ENCODE results near the gene TRAF3IP3. TPM values are rescaled to one million over a fixed set of nuclear protein-coding genes. Genes with fewer than 3 reads are reported as not detected.

Gene TRAF3IP3
- total RNA-seq: not detected in 2 replicates

GRCh38 chr1:209755926-209756614 lies at the start of gene TRAF3IP3:
TSS of gene TRAF3IP3 (plus strand) at chr1:209756053. CDS start at chr1:209760040, 3,987 bp downstream.

GRCh38 chr1:209784265-209785169 lies 28.7 kb downstream of the TRAF3IP3 start, which contains the start of gene C1orf74:
TSS of gene C1orf74 (minus strand) at chr1:209784559. CDS start at chr1:209783634, 925 bp downstream.

GRCh38 chr1:209805875-209806760 lies 50.3 kb downstream of the TRAF3IP3 start, which contains the start of gene IRF6:
TSS of gene IRF6 (minus strand) at chr1:209806142. CDS start at chr1:209801413, 4,729 bp downstream.

GRCh38 chr1:209827384-209828262 lies 71.8 kb downstream of the TRAF3IP3 start, which contains the start of gene UTP25:
TSS of gene UTP25 (plus strand) at chr1:209827972. CDS start at chr1:209828064, 92 bp downstream.

Other genes with a start within 250 kb of the TRAF3IP3 start
- 0.22 TPM in 1 of 2 replicates, not detected in the other for gene CAMK1G, start 172.3 kb upstream of the TRAF3IP3 start, total RNA-seq
- 10.9 and 12.2 TPM in 2 replicates for gene LAMB3, start 103.6 kb upstream of the TRAF3IP3 start, total RNA-seq
- gene G0S2, start 80.6 kb upstream of the TRAF3IP3 start, total RNA-seq: 8.8 and 10.1 TPM in 2 replicates
- 3.3 and 4.2 TPM in 2 replicates for gene HSD11B1, start 51.2 kb upstream of the TRAF3IP3 start, total RNA-seq
- gene C1orf74, start 28.5 kb downstream of the TRAF3IP3 start, total RNA-seq: 2.6 and 3.4 TPM in 2 replicates
- 0.13 and 0.43 TPM in 2 replicates for gene IRF6, start 50.1 kb downstream of the TRAF3IP3 start, total RNA-seq
- gene UTP25, start 71.9 kb downstream of the TRAF3IP3 start, total RNA-seq: 15.8 and 16.5 TPM in 2 replicates
- 0.32 TPM in 1 of 2 replicates, not detected in the other for gene SYT14, start 182.2 kb downstream of the TRAF3IP3 start, total RNA-seq